SKM-1 treated with dmso at 0.1 percent for 144 hours (cell line): ENCODE data around the gene ABCC6.

Experiments
- DNase-seq: peaks from one replicate; lab custom pipeline; 2025; ENCODE audit not compliant: unreplicated experiment; lab: John Stamatoyannopoulos, UW

The ABCC6 gene

DNA sequence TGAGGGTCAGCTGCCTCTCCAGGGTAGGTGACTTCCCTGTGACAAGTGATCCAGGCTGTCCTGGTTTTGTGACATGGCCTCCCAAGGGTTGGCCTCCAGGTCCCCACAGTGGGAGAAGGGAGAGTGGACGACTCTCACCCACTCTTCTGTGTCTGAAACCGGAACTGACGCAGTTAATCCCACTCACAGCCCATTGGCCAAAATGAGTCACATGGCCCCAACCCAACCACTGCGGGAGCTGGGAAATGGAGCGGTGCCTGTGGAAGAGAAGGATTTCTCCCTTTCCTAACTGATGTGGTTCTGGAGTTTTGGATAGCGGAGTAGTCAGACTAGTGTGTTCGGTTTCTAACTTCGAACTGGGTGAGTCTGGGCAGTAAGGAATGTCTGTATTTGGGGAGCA, 79.4 kb downstream of the ABCC6 start:
- DNase-seq: no peak

DNA sequence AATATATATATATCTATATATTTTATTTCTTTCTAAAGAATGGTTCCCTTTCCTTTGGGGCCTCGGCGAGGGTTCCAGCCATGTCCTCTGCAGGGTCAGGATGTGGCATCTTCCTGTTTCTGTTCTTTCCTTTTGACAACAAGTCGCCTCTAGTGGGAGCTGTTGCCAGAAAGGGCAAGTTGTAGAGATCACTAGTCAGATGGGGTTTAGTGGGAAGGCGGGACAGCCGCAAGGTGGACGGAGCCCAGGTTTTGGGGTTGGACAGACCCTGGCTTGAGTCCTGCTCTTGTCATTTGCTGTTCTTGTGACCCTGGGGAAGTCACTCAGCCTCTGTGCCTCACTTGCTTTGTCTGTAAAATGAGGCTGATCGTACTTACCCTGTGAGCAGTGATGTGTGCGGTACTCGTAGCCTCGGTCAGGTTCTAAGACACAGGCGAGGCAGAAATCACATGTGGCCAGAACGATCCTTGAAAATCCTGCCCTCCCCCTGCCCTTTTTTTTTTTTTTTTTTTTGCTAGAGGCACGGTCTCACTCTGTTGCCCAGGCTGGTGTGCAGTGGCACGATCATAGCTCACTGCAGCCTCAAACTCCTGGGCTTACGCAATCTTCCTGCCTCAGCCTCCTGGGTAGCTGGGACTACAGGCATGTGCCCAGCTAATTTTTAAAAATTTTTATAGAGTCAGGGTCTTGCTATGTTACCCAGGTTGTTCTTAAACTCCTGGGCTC, 80.1 kb downstream of the ABCC6 start:
- DNase-seq: peak; percentile 73

DNA sequence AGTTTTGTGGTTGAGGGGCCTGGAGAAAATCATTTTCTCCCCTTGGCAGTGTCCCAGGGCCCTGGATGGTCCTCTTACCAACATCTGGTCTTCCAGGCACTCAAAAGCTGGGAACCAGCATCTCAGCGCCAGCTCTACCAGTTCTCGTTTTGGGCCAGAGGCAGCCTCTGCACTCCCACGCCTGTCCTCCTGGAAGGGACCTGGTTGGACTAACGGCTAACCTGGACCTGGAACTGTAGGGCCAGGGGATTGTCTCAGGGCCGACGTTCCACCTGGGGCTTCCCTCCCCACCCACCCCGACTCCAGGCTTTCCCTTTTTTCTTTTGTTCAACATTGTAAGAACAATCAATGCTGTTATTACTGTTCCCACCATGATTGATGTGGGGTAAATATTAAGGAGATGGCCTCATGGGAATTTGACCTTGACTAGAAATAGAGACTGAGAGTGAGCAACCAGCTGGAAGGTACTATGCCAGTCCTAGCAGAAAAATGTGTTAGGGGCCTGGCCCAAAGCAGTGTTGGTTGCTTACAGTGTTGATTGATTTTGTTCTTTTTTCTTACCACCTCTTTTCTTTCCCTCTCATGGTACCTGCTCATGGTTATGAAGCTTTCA, 81.4 kb downstream of the ABCC6 start:
- no peak for DNase-seq

DNA sequence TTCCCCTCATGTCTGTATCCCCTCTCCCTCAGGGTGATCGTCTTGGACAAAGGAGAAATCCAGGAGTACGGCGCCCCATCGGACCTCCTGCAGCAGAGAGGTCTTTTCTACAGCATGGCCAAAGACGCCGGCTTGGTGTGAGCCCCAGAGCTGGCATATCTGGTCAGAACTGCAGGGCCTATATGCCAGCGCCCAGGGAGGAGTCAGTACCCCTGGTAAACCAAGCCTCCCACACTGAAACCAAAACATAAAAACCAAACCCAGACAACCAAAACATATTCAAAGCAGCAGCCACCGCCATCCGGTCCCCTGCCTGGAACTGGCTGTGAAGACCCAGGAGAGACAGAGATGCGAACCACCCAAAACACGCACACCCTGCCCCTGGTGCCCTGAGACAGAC, 82.2 kb downstream of the ABCC6 start:
- DNase-seq: no peak

DNA sequence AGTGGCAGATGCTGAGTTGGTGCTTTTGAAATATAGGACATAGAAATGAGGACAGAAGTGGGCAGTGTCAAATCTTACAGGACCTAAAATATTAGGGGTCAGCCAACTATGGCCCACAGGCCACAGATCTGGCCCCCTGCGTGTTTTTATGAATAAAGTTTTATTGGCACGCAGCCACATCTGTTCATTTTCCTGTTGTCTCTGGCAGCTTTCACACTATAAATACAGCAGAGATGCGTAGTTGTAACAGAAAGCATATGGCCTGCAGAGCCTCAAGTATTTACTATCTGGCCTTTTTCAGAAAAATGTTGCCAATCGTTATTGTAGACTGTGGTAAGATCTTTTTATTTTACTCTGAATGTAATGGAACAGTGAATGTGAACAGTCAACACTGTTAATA, 82.8 kb downstream of the ABCC6 start:
- DNase-seq: no peak

DNA sequence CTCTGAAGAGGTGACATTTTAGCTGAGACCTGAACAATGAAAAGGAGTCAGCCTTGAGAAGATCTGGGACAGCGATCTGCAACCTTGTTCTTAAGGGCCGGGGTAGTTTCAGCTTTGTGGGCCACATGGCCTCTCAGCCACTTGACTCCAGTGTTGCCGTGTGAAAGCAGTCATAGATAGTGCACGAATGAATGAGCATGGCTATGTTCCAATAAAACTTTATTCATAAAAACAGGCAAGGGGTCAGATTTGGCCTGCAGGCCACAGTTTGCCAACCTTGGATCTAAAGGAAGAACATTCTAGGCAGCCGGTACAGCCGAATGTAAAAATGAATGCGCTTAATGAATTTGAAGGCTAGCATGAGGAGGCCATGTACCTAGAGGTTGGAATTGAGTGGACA, 83.5 kb downstream of the ABCC6 start:
- no peak for DNase-seq

DNA sequence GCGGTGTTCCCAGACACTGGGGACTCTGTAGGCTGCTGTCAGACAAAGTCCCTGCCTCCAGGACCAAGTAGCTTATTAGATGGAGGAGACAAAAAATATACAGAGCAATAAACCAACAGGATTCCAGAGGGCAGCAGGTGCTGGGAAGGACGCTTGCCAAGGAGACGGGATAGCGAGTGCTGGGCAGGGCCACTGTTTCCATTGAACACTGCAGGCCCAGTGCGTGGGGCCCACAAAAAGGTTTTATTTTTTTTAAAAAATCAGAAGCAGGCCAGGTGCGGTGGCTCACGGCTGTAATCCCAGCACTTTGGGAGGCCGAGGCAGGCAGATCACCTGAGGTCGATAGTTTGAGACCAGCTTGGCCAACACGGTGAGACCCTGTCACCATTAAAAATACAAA, 84.2 kb downstream of the ABCC6 start:
- no peak for DNase-seq

DNA sequence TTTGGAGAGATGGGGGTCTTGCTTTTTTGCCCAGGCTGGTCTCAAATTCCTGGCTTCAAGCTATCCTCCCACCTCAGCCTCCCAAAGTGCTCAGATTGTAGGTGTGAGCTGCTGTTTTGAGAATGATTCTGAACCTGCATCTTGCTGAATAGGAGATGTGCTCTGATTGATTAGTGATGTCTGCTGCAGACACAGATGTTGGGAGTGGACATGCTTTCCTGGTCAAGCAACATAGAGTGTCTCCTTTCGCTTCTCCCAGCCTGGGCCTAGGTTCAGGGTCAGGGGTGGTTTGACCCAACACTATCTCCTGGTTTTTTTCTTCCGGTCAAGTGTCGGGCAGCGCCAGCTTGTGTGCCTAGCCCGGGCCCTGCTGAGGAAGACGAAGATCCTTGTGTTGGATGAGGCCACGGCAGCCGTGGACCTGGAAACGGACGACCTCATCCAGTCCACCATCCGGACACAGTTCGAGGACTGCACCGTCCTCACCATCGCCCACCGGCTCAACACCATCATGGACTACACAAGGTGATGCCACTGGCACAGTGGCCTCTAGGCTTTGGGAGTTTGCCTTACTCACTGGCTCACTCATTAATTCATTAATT, 85.2 kb downstream of the ABCC6 start:
- DNase-seq: no peak

DNA sequence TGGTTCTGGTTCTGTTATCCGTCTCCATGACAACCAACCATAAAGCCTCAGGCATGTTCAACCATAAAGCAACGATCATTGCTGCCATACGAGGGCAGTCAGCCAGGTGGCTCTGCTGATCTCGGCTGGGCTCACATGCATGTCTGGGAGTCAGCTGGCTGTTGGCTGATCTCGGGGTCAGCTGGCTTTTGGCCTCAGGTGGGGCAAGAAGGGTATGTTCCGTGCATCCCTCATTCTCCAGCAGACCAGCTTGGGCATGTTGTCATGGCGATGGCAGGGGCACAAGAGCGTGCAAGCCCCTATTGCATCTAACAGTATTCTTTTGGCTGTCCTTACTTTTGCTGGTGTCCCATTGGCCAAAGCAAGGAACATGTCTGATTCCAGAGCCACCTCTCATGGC, 86.2 kb downstream of the ABCC6 start:
- DNase-seq: no peak

DNA sequence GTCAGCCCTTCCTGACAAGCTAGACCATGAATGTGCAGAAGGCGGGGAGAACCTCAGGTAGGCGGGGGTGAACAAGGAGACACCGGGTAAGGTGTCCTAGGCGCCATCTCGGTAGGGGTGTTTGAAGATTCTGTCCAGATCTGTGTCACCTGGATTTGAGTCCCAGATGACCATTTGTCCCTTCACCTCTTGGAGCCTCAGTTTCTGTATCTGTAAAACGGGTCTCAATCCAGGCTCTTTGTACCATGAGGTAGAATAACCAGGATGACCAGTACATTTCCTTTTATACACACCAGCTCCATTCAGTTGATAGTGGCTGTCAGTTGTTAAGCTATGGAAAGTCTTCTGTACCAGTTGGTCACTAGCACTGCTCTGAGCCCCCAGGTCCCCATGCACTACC, 86.7 kb downstream of the ABCC6 start:
- DNase-seq: no peak

DNA sequence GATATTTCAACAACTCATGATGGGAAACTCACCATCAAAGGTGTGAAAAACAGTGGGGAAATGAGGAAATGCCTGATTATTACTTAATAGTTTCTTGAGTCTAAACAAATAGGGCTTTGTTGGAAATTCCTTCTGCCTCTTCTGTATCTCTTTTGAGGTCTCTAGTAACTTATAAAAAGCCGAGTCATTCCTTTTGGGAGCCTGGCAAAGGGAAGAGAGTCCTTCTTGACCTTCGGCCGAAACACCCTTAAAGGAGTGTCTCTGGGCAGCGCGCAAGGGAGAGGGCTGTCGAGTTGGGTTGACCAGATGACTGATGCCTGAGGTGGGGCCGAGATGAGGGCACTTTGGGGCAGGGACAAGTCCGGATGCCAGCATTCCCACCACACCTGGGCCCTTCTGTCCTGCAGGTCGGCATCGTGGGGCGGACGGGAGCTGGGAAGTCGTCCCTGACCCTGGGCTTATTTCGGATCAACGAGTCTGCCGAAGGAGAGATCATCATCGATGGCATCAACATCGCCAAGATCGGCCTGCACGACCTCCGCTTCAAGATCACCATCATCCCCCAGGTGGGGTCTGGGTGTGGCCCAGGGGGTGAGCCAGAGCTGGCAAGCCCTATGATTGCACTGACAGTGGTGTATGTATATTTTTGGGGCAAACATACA, 89.2 kb downstream of the ABCC6 start:
- no peak for DNase-seq

DNA sequence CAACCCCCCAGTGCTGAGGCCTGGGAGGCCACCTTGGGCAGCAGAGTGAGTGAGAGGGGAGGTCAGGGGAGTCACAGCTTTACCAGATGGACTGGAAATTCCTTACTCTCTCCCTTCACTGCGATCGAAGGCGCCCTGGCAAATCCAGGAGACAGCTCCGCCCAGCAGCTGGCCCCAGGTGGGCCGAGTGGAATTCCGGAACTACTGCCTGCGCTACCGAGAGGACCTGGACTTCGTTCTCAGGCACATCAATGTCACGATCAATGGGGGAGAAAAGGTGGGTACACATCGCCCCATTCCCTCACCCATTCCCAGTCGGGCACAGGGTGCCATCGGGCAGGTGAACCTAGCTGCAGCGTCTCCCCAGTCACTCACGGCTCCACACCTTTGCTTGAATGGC, 91.6 kb downstream of the ABCC6 start:
- no peak for DNase-seq

DNA sequence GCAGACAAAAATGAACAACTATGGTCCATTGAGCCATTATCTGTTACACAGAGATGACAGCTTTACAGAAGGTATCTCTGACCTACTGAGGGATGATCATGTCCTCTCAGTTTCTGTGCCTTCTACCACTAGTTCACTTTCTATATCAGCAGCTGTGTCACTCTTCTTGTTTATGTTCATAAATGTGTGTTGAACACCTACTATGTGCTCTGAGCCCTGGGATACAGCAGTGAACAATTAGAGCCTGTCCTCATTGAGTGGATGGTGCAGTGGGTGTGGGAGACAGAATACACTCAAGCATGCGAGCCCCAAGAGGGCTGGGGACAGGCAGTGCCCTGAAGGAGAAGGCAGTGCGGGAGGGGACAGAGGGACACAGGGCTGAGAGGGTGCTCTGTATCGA, 92.1 kb downstream of the ABCC6 start:
- DNase-seq: no peak

DNA sequence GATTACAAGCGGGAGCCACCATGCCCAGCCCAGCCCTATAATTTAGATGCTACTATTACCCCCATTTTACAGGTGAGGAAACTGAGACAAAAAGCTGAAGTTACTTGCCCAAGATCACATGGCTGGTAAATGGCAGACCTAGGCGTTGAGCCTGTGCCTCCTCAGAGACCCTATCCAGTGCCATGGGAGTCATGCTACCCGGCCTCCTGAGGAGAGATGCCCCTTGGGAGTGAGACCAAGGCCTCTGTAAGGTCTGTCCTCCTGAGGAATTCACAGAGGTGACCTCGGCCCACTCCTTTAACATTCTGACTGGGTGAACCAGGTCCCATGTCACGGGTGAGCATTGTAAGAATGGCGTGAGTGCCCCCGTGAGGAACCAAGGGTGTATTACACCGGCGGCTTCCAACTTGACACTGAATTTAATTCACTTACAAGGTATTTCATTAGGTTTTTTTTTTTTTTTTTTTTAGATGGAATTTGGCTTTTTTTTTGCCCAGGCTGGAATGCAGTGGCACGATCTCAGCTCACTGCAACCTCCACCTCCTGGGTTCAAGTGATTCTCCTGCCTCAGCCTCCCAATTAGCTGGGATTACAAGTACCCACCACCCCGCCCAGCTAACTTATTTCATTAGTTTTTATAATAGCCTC, 95.7 kb downstream of the ABCC6 start:
- DNase-seq: peak; percentile 27

DNA sequence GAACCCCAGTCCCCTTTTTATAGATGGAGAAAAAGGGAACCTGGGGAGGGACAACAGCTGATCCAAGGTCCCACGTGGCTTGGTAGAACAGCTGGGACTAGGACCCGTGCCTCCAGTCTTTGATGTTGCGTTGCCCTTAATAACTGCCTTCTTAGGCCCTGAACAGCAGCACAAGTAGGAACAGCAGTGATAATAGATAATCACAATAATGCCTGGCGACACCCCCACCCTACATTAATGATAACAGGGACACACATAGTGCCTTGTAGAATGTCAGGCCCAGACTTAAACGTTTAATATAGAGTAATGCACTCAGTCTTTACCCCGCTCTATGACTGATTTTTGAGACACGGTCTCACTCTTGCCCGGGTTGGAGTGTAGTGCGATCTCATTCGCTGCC, 96.4 kb downstream of the ABCC6 start:
- no peak for DNase-seq

DNA sequence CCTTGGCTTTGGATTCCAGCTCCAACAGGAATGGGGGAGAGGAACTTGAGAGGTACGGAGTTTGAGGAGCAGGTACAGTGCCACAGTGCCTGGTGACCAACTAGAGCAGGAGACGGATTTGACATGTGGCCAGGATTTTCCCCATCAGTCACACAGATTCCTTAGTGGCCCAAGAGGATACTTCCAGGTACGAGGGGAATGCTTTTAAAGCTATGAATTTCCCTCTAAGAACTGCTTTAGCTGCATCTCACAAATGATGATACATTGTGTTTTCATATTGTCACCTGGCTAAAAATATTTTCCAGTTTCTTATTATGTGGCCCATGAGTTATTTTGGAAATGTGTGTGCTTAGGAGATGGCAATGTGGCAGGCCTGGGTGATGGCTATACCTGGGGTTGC, 98.3 kb downstream of the ABCC6 start:
- DNase-seq: no peak

DNA sequence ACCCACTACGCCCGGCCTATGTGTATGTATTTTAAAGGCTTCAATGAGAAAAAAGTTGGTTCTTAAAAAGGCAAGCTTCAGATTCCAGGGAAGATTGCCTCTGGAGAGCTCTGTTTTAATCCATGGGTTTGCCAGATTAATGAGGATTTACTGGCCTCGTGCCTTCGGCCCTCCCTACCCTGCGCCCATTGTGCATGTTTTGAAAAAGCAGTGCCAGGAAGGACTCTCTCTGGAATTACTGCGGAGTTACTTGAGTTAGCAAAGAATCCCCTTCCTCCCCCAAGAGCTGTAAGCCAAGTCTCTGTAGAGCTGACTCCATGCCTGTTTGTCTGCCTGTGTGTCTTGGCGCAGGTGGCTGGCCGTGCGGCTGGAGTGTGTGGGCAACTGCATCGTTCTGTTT, 98.9 kb downstream of the ABCC6 start:
- DNase-seq: no peak

DNA sequence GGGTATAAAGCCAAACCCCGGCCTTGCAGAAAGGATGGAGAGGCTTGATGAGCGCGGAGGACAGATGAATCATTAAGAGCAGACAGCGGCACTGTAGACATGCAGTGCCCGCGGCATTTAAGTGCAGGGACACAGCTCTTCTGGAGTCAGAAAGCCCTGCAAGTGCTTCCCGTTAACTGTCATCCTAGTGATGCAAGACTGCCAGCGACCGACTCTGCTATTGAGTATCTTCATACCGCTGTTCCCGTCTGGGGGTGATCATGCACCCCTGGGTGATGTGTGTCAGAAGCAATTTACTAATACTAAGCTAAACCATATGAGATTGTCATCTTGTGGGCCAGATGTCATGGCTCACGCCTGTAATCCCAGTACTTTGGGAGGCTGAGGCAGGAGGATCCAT, 101.0 kb downstream of the ABCC6 start:
- no peak for DNase-seq

DNA sequence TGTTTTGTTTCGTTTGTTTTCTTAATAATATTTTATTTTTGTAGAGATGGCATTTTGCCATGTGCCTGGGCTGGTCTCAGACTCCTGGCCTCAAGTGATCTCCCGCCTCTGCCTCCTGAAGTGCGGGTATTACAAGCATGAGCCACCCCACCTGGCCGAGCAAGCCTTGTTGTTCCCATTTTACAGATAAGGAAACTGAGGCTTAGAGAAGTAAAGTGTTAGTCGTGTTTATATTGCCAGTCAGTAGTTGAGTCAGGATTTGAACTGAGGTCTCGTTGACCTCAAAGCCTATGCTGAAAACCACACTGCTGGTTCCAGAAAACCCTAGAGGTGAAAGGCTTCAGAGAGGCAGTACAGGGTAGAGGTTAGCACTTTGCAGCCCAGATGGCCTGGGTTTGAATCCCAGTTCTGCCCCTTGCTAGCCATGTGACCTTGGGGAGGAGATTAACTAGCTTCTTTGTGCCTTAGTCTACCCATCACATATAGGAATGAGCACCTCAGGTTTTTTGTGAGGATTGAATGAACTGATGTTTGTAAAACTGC, 102.0 kb downstream of the ABCC6 start:
- no peak for DNase-seq

DNA sequence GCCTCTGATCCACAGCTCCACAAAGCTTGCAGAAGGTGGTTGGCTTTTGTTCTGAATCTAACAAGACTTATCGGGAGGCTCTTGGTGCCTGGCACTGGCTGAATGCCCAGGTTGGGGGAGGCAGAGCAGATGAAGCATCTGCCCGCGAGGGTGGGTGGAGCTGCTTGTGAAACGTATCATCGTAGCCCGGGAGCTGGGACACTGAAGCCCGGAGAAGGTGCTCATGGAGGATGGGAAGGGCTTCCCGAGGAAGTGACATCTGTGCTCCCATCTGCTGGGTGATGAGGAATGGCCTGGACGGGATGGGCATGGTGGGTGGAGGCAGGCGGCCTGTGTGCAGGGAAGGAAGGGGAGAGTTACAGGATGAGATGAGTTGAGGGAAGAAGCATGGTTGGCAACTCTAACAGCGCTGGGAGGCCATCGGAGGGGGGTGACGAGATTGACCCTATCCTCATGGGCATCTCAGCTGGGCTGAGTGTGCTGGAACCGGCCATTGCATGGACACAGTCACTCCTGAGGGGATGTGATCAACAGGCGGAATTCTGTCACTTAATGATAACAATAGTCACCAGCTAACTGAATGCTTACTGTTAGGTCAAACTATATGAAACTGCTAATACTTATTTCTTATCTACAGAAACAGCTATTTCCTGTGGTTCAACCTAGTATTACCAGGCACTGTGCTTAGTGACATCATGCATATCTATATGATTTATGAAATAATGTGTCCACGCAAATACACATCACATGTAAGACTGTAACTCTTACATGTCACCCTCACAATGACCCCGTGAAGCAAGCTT, 102.7 kb downstream of the ABCC6 start:
- DNase-seq: no peak

DNA sequence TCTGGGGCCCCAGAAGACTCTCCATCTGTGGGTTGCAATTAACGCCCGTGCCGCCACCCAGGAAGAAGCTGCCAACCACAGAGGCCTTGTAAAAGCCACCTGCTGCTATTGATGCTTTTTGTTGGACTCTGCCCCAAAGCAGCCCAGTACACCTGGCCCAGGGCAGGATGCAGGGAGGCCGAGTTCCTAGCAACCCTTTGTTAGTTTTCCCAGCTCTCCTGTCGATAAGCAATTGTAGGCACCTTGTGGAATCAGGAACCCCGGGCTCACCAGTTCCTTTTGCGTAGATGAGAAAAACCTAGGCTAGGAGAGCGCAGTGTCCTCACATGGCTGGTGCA, 103.3 kb downstream of the ABCC6 start:
- DNase-seq: no peak
